SK-N-MC (cell line): ENCODE data around the gene SYNCRIP.

Experiments used
- EZH2 ChIP-seq: fragments of 200-600 bp; sonication (generic); IDR thresholded peaks from one replicate; pipeline ENCODE4 v1.6.1; 2017; ENCODE audit warnings: antibody characterized with exemption
- POLR2AphosphoS5 ChIP-seq: IDR thresholded peaks from 2 replicates; pipeline ENCODE4 v1.6.1; 2012; ENCODE audit warnings: mild to moderate bottlenecking, low read depth, low read length, borderline replicate concordance

DNA sequence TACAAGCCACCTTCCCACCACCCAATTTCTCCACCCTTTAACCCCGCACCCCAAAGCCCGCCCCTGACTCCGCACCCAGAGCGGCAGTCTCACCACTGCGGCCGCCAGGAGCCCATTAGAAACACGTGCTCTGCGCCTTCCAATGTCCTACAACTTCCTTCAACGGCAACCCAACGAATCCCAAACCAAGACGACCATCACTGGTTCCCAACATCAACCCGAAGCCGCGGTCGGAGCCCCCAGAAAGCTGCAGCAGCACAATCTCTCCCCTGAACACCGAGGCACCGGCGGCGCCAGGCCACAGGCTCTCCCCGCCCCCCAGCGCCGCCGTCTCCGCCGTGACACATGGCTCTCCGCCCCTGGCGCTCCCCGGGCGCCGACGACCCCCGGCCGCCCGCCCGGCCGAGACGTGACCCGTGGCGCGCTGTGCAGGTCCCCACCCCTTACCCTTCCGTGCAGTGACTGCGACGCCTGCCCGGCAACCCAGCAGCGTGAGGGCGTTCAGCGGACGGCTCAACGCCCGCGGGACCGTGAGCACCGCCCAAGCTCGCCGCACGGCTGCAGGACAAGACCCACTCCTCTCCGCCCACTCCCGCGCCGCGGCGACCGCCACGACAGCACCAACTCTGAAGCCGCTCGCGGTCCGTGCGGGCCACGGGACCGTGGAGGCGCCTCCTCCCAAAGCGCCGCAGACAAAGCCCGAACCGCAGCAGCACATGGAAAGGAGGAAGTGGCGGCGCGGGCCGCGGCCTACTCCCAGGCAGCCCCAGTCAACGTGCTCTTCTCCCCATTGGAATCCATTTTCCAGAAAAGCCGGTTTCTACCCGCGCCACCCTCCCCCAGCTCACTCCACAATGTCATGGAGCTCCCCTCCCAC, 551 bp downstream of the SYNCRIP start:
- TF ChIP-seq POLR2AphosphoS5 = no peak
- TF ChIP-seq EZH2 = no peak
